Glomerular visceral epithelial cell (primary cell): ENCODE results near the gene IL17A.
A peak's percentile ranks its signal among the peaks of the same experiment; 100 is the strongest.

Experiments used
- DNase-seq: peaks from one replicate; pipeline ENCODE4 v3.0.0-alpha.2; 2016; ENCODE audit errors: extremely low spot score

The IL17A gene

DNA sequence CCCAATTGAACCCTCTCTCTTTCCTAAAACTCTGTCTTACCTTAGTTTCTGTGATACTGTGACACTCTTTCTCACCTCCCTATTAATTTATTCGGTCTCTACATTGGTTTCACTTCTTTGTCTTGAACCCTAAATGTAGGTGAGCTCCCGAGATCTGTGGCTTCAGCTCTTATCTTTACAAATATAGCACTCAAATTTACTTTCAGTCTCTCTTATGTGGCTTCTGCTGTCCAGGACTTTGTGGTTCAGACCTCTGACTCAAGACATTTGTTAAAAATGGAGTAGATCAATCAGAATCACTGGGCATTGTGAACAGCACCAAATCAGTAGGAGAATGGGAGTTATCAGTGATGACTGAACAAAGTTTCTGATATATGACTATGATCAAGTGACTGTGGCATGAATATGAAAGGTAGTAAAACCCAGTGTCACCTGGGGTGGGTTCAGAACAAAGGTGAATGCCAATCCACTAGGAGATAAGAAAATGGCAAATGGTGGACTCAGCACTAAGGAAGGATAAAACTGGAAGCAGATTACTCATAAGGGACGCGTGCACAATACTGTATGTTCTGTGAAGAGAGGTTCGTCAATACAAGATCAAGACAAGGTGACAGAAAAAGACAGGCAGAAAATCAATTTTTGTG lies 30.9 kb downstream of the IL17A start:
- no peak for DNase-seq

DNA sequence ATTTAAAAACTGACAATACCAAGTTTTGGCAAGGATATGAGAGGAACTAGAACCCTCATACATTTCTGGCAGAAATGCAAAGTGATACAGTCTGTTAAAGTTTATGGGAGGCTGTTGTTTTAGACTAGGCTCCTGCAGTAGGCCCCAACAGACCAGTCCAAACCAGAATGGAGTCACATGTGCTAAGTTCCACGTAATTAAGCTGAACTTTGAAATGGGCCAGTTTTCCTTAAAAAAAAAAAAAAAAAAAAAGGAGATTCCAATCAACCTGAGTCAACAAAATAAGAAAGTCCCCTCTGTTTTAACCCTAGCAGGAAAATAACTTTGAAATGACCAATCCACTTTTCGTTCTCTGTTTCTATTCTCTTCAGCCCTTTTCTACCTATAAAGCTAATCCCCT lies 31.6 kb downstream of the IL17A start:
- DNase-seq = no peak

DNA sequence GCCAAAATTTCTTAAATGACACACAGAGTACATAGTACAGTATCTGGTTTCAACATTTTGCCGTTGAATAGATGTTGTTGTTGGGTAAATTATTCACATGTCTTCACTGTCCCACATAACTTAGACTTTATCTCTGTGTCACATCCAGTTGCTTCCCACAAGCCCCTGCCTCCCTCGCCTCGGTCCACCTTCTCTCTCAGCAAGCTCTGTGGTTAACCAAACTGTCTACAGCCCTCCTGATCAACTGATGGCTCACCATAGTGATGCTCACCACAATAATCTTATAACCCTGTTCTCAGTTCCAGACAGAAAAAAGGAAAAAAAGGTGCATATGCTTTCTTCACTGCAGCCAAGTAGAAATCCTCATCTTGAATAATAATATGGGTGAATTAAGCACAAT lies 35.1 kb downstream of the IL17A start:
- DNase-seq = peak; percentile 84

DNA sequence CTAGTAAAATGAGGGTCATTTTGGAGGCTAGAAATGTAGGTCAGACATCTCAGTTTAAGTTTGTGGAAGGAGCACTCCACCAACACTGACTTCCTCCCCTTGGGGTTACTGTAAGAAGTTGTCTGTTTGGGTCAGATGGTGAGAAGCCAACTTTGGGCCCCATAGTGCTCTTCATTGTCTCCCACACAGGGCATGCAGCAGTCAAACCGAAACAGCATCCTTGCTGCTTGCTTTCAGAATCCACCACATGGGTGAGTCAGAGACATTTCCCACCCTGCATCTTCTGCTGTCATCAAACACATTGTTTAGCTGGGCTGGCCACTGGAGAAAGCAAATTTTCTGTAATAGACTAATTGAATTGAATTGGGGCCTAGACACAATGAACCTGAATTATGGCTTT lies 41.3 kb downstream of the IL17A start:
- DNase-seq = no peak

DNA sequence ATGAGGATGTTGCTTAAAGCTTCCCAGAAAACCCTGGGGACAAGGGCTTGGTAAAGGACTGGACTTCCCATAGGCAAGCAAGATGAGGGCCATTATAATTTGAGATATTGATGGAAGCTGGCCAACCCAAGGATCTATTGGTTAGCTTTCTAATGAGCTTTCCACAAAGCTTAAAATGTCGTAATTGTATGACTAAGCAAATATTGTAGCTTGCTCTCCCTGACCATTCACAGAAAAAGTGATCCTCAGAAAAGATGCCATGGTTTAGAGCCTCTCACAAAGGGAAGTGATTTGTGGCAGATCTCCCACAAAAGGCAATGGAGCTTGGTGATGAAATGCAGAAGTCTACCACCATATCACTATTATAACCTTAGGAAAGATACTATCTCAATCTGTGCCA lies 44.5 kb downstream of the IL17A start:
- DNase-seq = no peak

DNA sequence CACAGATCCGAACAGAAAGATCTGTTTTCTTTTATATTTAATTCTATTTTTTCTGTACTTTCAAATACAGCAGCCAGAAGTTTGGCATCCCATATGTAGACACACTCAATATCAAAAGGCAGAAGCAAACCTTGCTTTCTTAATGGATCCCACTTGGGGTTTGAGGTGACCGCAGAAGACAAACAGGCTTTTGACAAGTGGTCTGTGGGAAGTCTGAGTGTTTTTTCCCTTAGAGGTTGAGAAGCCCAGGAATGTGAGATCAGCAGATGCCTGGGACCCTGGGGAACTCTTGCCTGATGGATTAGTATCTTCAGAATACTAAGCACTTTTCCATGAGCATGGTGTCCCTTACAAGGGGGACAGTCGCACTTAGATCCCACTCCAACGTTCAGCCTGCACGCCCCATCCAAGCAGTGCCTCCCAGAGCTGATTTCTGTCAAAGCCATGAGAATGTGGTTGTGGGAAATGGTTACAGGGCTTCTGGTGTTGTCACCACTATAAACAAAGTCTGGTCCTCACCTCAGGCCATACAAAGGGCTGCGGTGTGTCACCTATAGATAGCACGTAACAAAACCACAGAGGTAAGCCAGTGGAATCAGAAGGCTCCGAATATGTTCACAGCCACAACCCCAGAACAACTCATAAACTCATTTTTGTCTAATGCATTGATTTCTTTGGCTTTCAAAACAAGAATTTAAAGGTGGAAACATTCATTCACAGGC lies 45.4 kb downstream of the IL17A start:
- no peak for DNase-seq

DNA sequence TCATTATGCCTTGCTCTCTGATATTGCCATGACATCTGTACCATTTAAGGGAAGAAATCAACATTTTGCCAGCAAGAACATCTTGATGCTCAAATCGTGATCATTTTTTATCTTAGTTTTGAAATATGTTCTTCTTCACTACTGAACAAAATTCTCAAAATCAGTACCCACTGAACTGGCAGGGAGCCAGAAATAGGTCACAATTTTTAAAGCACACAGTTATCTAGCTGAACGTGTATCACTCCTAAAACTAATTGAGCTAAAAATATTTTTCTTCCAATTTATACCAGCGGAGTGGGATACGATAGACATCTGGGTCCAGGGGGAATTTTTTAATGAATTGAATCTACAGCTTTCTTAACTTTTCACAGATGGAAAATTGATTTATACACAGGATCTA lies 46.8 kb downstream of the IL17A start:
- DNase-seq = no peak

DNA sequence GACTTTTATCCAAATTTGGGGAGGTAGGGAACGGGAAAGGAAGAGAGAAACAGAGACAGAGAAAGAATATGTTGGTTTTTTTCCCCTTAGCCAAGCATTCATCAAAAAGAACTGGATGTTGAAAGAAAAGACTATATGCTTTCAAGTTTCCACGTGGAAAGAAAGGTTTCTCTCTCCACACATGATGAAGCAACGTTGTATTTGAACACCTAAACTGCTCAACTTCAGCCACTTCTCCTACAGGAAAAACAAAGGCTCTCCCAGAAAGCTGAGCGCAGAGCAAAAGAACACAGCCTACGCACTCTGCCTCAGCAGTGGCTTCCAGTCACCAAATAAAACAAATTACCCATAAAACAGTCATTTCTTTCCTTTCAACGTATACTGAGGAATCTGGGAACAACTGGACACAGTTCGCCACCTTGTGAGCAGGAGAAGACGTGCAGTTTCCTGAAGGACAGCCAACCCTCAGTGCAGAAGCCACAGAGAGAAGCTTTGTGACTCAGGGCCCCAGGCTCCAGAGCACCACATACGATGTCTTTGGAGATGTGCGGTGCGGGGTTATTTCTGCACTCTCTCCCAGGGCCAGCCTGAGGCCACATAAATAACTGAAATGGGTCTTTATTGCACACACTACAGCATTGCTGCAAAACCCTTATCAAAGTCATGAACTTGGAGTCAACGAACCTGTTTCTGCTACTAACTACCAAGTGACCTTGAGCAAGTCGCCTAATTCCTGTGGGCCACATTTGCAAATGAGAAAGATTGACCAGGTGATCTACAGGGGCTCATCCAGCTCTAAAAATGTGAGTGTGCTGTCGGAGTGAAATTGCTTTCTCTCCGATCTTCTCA lies 48.0 kb downstream of the IL17A start:
- DNase-seq = peak; percentile 77
